Measurements from ENCODE around the gene FABP2.
"Not testable (repeated sequence)": the region's sequence is repeated elsewhere in the genome, so short reads cannot be mapped to it uniquely, and the experiment has no call there.

The FABP2 gene

GRCh38 chr4:119321921-119322687 is at the start of gene FABP2:
Gene FABP2 (minus strand): TSS chr4:119322138. CDS start chr4:119322102, 36 bp downstream.
- no peak for DNase-seq (ENCODE audit: low read depth)

- not testable (repeated sequence) for DNase-seq (ENCODE audit: low read depth)
Observed at GRCh38 chr4:119370951-119371683, 49.2 kb upstream of the FABP2 start.

- DNase-seq (ENCODE audit: low read depth), result peak; percentile 13
Observed at GRCh38 chr4:119370392-119370791, 48.5 kb upstream of the FABP2 start.

GRCh38 chr4:119366802-119367201 is 44.9 kb upstream of the FABP2 start:
- DNase-seq (ENCODE audit: low read depth), result not testable (repeated sequence)

GRCh38 chr4:119364203-119364602 is 42.3 kb upstream of the FABP2 start:
- not testable (repeated sequence) for DNase-seq (ENCODE audit: low read depth)

GRCh38 chr4:119363372-119363771 is 41.4 kb upstream of the FABP2 start:
- DNase-seq (ENCODE audit: low read depth), result not testable (repeated sequence)

- not testable (repeated sequence) for DNase-seq (ENCODE audit: low read depth)
Observed at GRCh38 chr4:119362413-119362812, 40.5 kb upstream of the FABP2 start.

GRCh38 chr4:119359873-119360272 is 37.9 kb upstream of the FABP2 start:
- DNase-seq (ENCODE audit: low read depth), result not testable (repeated sequence)

GRCh38 chr4:119356796-119357195 is 34.9 kb upstream of the FABP2 start:
- not testable (repeated sequence) for DNase-seq (ENCODE audit: low read depth)

- not testable (repeated sequence) for DNase-seq (ENCODE audit: low read depth)
Observed at GRCh38 chr4:119356041-119356440, 34.1 kb upstream of the FABP2 start.

- DNase-seq (ENCODE audit: low read depth), result not testable (repeated sequence)
Observed at GRCh38 chr4:119353364-119353763, 31.4 kb upstream of the FABP2 start.

- DNase-seq (ENCODE audit: low read depth), result not testable (repeated sequence)
Observed at GRCh38 chr4:119348169-119348568, 26.2 kb upstream of the FABP2 start.

GRCh38 chr4:119343293-119343692 is 21.4 kb upstream of the FABP2 start:
- not testable (repeated sequence) for DNase-seq (ENCODE audit: low read depth)

GRCh38 chr4:119339895-119340294 is 18.0 kb upstream of the FABP2 start:
- DNase-seq (ENCODE audit: low read depth), result not testable (repeated sequence)

GRCh38 chr4:119337010-119337409 is 15.1 kb upstream of the FABP2 start:
- no peak for DNase-seq (ENCODE audit: low read depth)

GRCh38 chr4:119336332-119336979 is 14.5 kb upstream of the FABP2 start:
- DNase-seq (ENCODE audit: low read depth), result not testable (repeated sequence)

- DNase-seq (ENCODE audit: low read depth), result no peak
Observed at GRCh38 chr4:119329835-119330620, 8.1 kb upstream of the FABP2 start.

GRCh38 chr4:119328695-119329094 is 6.8 kb upstream of the FABP2 start:
- no peak for DNase-seq (ENCODE audit: low read depth)

GRCh38 chr4:119317990-119318389 is 3.9 kb downstream of the FABP2 start:
- DNase-seq (ENCODE audit: low read depth), result no peak

GRCh38 chr4:119315036-119315435 is 6.9 kb downstream of the FABP2 start:
- DNase-seq (ENCODE audit: low read depth), result no peak

GRCh38 chr4:119314356-119314755 is 7.6 kb downstream of the FABP2 start:
- no peak for DNase-seq (ENCODE audit: low read depth)

- DNase-seq (ENCODE audit: low read depth), result no peak
Observed at GRCh38 chr4:119313237-119313636, 8.7 kb downstream of the FABP2 start.
